Endothelial cell of umbilical vein (primary cell): ENCODE measurements around the gene ITGA7. TPM values are rescaled to one million over a fixed set of nuclear protein-coding genes. Genes with fewer than 3 reads are reported as not detected.

Experiments used
- BruUV-seq: library from RNA; stranded (reverse); fragments of 400-500 nt; replicated peaks from 2 replicates; lab custom pipeline; 2021; lab: Mats Ljungman, UMichigan
- CTCF ChIA-PET: fragments of 300-600, 350-600 bp; sonication (Branson Sonifier 250); formaldehyde crosslinking; loops from one replicate; lab custom pipeline; 2021; ENCODE audit warnings: antibody characterized with exemption, inconsistent platforms; lab: Charles Lee
- POLR2A ChIA-PET: fragments of 300-600, 350-600 bp; sonication (Branson Sonifier 250); formaldehyde crosslinking; loops from one replicate; lab custom pipeline; 2021; ENCODE audit warnings: antibody characterized with exemption, inconsistent platforms; lab: Charles Lee
- DNase-seq: peaks from one replicate; pipeline ENCODE4 v3.0.0-alpha.2; 2011; ENCODE audit warnings: low read depth, low spot score
- FAIRE-seq: peaks from 2 replicates; lab custom pipeline; 2011; peaks lifted over from hg19 to GRCh38; lab: Jason Lieb, UNC
- H2AFZ ChIP-seq: 2 replicates; pipeline ENCODE4 v1.6.0; 2012; ENCODE audit warnings: low read depth, low read length, control low read depth, inconsistent platforms
- H3K27ac ChIP-seq: 2 replicates; pipeline ENCODE4 v1.5.1; 2011; ENCODE audit warnings: low read depth, mild to moderate bottlenecking, control low read depth, low read length, moderate library complexity; ENCODE audit not compliant: insufficient read depth
- H3K27me3 ChIP-seq, 2 experiments: 2 replicates each; pipeline versions ENCODE4 v1.6.0 to v1.6.1; 2011; ENCODE audit warnings: low read length in 2 of 2, mixed read lengths in 1 of 2; ENCODE audit not compliant: control insufficient read depth in 2 of 2, insufficient read depth in 2 of 2
- H3K36me3 ChIP-seq, 2 experiments: 2 replicates in 1 of 2; 3 replicates in 1 of 2; pipeline ENCODE4 v1.5.1; 2011; ENCODE audit warnings: low read length in 2 of 2, mild to moderate bottlenecking in 1 of 2, moderate library complexity in 1 of 2; ENCODE audit not compliant: control insufficient read depth in 2 of 2, insufficient read depth in 2 of 2; ENCODE audit errors: extremely low read depth in 1 of 2
- H3K4me1 ChIP-seq: 3 replicates; pipeline ENCODE4 v1.5.1; 2011; ENCODE audit warnings: mild to moderate bottlenecking, low read length; ENCODE audit not compliant: control insufficient read depth, insufficient read depth; ENCODE audit errors: extremely low read depth
- H3K4me2 ChIP-seq: 2 replicates; pipeline ENCODE4 v1.6.1; 2011; ENCODE audit warnings: low read length, control low read depth, mixed read lengths; ENCODE audit not compliant: insufficient read depth
- H3K4me3 ChIP-seq, 3 experiments: fragments of 200-600 bp in 1 of 3; sonication (generic), shearing (Covaris generic) in 1 of 3; replicated peaks in 1 of 3; 2 replicates each; pipeline ENCODE4 v1.5.1; 2011 to 2016; ENCODE audit warnings: control low read depth in 3 of 3, low read length in 3 of 3, mild to moderate bottlenecking in 2 of 3, inconsistent platforms in 1 of 3, low read depth in 1 of 3, moderate library complexity in 1 of 3; ENCODE audit not compliant: insufficient read depth in 1 of 3
- H3K79me2 ChIP-seq: 2 replicates; pipeline ENCODE4 v1.6.0; 2012; ENCODE audit warnings: low read length, inconsistent platforms; ENCODE audit not compliant: control insufficient read depth, insufficient read depth
- H3K9ac ChIP-seq: replicated peaks from 2 replicates; pipeline ENCODE3; 2011; ENCODE audit warnings: low read length, control low read depth; ENCODE audit not compliant: insufficient read depth; ENCODE audit errors: extremely low read depth
- H3K9me1 ChIP-seq: replicated peaks from 3 replicates; pipeline ENCODE4 v1.6.0; 2011; ENCODE audit warnings: mild to moderate bottlenecking, low read length; ENCODE audit not compliant: control insufficient read depth, insufficient read depth; ENCODE audit errors: extremely low read depth
- H3K9me3 ChIP-seq: replicated peaks from 2 replicates; pipeline ENCODE4 v1.5.1; 2012; ENCODE audit warnings: low read length, inconsistent platforms; ENCODE audit not compliant: control insufficient read depth, insufficient read depth
- H4K20me1 ChIP-seq: replicated peaks from 2 replicates; pipeline ENCODE3; 2011; ENCODE audit warnings: mild to moderate bottlenecking, low read length; ENCODE audit not compliant: control insufficient read depth, insufficient read depth; ENCODE audit errors: extremely low read depth
- EZH2 ChIP-seq: IDR thresholded peaks from 2 replicates; pipeline ENCODE4 v1.6.1; 2012; ENCODE audit warnings: borderline replicate concordance, low read depth, mild to moderate bottlenecking, moderate library complexity, low read length, inconsistent platforms; ENCODE audit not compliant: severe bottlenecking
- FOS ChIP-seq: IDR thresholded peaks from 2 replicates; pipeline ENCODE4 v1.6.1; 2011; ENCODE audit warnings: mild to moderate bottlenecking, low read length, moderate library complexity, borderline replicate concordance; ENCODE audit not compliant: insufficient read depth
- GATA2 ChIP-seq: IDR thresholded peaks from 2 replicates; pipeline ENCODE4 v1.7.0; 2011; ENCODE audit warnings: low read depth, mild to moderate bottlenecking, moderate library complexity, mixed read lengths, low read length; ENCODE audit not compliant: insufficient read length, insufficient read depth
- JUN ChIP-seq: IDR thresholded peaks from 2 replicates; pipeline ENCODE4 v1.6.1; 2011; ENCODE audit warnings: borderline replicate concordance, low read depth; ENCODE audit not compliant: insufficient read length, insufficient read depth
- MYC ChIP-seq: IDR thresholded peaks from one replicate; pipeline ENCODE4 v1.6.1; 2011; ENCODE audit warnings: mild to moderate bottlenecking, low read depth, low read length
- POLR2A ChIP-seq: IDR thresholded peaks from 2 replicates; pipeline ENCODE4 v1.6.1; 2012; ENCODE audit warnings: low read depth, mild to moderate bottlenecking, control low read depth, low read length
- POLR2AphosphoS5 ChIP-seq: IDR thresholded peaks from 2 replicates; pipeline ENCODE4 v1.6.1; 2012; ENCODE audit warnings: low read depth, mild to moderate bottlenecking, control low read depth, low read length, moderate library complexity; ENCODE audit not compliant: insufficient read depth
- dilution Hi-C: fragments of 300-500 bp; cut with MboI; formaldehyde crosslinking; loops from one replicate; pipeline ENCODE4 v1.15.0; 2019; ENCODE audit warnings: low sequenced_read_pairs; ENCODE audit not compliant: extremely low pct_ligation_motif_present
- intact Hi-C: fragments of 100-400 bp; cut with micrococcal nuclease; formaldehyde crosslinking; loops from one replicate; pipeline ENCODE4 v1.10.0; 2022
- polyA plus RNA-seq, 4 experiments: library from polyadenylated mRNA; depleted of rRNA in 3 of 4; stranded (reverse) in 3 of 4; unstranded in 1 of 4; fragments of >200 nt; gene quantifications; 2 replicates each; pipeline versions ENCODE4 v1.2.1 to v1.2.3, GENCODE V29; 2011 to 2012; ENCODE audit warnings: missing spikeins in 1 of 4
- total RNA-seq: library from RNA; stranded (reverse); gene quantifications from 2 replicates; pipeline ENCODE4 v1.2.3, GENCODE V29; 2021
- TF ChIP-seq, protein P1 (sequence below), 2 donors: IDR thresholded peaks; 1 replicate in 1 of 2; 2 replicates in 1 of 2; pipeline ENCODE4 v1.5.1; 2011; ENCODE audit warnings: low read length in 2 of 2, mild to moderate bottlenecking in 2 of 2, moderate library complexity in 2 of 2, control low read depth in 1 of 2, inconsistent platforms in 1 of 2, low read depth in 1 of 2; ENCODE audit not compliant: insufficient read depth in 1 of 2; ENCODE audit errors: extremely low read depth in 1 of 2
- TF ChIP-seq, protein P2 (sequence below): IDR thresholded peaks from 2 replicates; pipeline ENCODE4 v1.6.1; 2011; ENCODE audit not compliant: insufficient read depth, insufficient read length

The ITGA7 gene
- total and polyA plus RNA-seq, 2 donors (not counting 3 experiments of a cell fraction or from before 2014, with no cell fraction given) = 0.41 to 0.84 TPM

DNA sequence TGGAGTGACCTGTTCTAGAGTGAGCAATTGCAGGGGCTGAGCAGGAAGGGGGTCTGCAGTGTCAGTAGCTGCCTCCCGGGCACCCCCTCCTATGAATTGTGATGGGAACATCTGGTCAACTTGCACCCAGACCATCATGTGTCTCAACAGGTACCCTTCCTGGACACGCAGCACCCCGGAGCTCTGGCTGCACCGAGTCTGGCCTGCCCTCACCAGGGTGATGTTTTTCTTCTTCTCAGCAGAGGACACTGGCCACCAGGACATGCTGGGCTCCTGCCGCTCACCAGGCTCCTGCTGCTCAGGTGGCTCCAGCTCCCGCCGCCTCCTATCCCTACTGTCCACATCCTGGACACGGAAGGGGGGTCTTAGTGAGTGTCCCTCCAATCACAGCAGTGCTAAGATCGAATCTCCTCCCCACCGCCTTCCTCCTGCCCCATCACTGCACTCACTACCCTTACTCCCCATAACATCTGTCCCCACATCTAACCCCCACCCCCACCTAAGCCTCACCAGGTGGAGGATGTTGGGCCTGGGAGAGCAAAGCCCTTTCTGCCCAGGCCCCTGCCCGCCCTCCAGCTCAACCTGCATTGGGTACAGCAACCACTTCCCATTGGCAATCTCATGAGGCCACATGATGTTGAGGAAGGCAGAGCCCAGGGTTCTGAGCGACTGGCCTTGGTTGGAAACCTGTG lies 14.9 kb downstream of the ITGA7 start:
- CTCF ChIA-PET = no interaction called here
- intact Hi-C loops (no loop called here), dilution Hi-C loops (no loop called here)
- no peak for FAIRE-seq
- H3K27ac ChIP-seq = no peak overlapping the region
- TF ChIP-seq FOS (no peak), JUN (no peak), POLR2A (no peak), GATA2 (no peak), MYC (no peak), EZH2 (no peak), POLR2AphosphoS5 (no peak)
- TF ChIP-seq, protein P1, sequence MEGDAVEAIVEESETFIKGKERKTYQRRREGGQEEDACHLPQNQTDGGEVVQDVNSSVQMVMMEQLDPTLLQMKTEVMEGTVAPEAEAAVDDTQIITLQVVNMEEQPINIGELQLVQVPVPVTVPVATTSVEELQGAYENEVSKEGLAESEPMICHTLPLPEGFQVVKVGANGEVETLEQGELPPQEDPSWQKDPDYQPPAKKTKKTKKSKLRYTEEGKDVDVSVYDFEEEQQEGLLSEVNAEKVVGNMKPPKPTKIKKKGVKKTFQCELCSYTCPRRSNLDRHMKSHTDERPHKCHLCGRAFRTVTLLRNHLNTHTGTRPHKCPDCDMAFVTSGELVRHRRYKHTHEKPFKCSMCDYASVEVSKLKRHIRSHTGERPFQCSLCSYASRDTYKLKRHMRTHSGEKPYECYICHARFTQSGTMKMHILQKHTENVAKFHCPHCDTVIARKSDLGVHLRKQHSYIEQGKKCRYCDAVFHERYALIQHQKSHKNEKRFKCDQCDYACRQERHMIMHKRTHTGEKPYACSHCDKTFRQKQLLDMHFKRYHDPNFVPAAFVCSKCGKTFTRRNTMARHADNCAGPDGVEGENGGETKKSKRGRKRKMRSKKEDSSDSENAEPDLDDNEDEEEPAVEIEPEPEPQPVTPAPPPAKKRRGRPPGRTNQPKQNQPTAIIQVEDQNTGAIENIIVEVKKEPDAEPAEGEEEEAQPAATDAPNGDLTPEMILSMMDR (IDR thresholded peaks at IDR 0.05; ENCODE audit: extremely low read depth in 1 of 2, insufficient read depth in 1 of 2, low read depth in 1 of 2, low read length in 2 of 2) = no peak
- TF ChIP-seq, protein P2, sequence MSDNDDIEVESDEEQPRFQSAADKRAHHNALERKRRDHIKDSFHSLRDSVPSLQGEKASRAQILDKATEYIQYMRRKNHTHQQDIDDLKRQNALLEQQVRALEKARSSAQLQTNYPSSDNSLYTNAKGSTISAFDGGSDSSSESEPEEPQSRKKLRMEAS = no peak
- no peaks in the 10 kb centered on the region for H3K9me1 ChIP-seq
- H3K4me2 ChIP-seq = no peak overlapping the region
- no peak overlapping the region for H3K4me3 ChIP-seq
- no peak overlapping the region for H3K9ac ChIP-seq
- H3K4me1 ChIP-seq = no peaks in the 10 kb centered on the region
- no peak overlapping the region for H2AFZ ChIP-seq
- H3K27me3 ChIP-seq = no peaks in the 10 kb centered on the region
- H3K9me3 ChIP-seq = no peaks in the 10 kb centered on the region
- H3K36me3 ChIP-seq = no peaks in the 10 kb centered on the region
- POLR2A ChIA-PET = no interaction called here
- no TSS peak for BruUV-seq
- no peak for DNase-seq
- no peaks in the 10 kb centered on the region for H3K79me2 ChIP-seq
- H4K20me1 ChIP-seq = no peaks in the 10 kb centered on the region
